Stomach (tissue), 4 donors: ENCODE results near the gene PARVG.

Source experiments
- CTCF ChIP-seq, 7 experiments: fragments of 450-650 bp in 4 of 7; fragments of 200-600 bp in 3 of 7; sonication (generic) in 3 of 7; IDR thresholded peaks; one replicate each; pipeline ENCODE4 v1.5.1; 2016 to 2019; ENCODE audit warnings: antibody characterized with exemption in 7 of 7, control low read depth in 2 of 7, mild to moderate bottlenecking in 1 of 7
- EP300 ChIP-seq: sonication (generic); formaldehyde crosslinking; IDR thresholded peaks from one replicate; pipeline ENCODE4 v1.6.1; 2017; ENCODE audit warnings: antibody characterized with exemption
- POLR2A ChIP-seq, 4 donors: fragments of 450-650 bp; IDR thresholded peaks; one replicate each; pipeline ENCODE4 v1.6.1; 2016; ENCODE audit warnings: antibody characterized with exemption in 4 of 4, control low read depth in 2 of 4, mild to moderate bottlenecking in 1 of 4, moderate library complexity in 1 of 4
- POLR2AphosphoS5 ChIP-seq, 3 donors: sonication (generic); formaldehyde crosslinking; IDR thresholded peaks; one replicate each; pipeline ENCODE4 v1.6.1; 2016; ENCODE audit warnings: antibody characterized with exemption in 3 of 3

- TF ChIP-seq CTCF (IDR thresholded peaks at IDR 0.05): no peak
- TF ChIP-seq POLR2AphosphoS5 (IDR thresholded peaks at IDR 0.05): no peak
- no peak for TF ChIP-seq POLR2A (IDR thresholded peaks at IDR 0.05)
- TF ChIP-seq EP300: no peak
These were observed 17.2 kb upstream of the PARVG start for GRCh38 chr22:44163536-44163935.
